H9 (cell line): ENCODE results near the gene CUEDC1. TPM values are rescaled to one million over a fixed set of nuclear protein-coding genes. Genes with fewer than 3 reads are reported as not detected.
A peak's percentile ranks its signal among the peaks of the same experiment; 100 is the strongest.

Experiments
- DNase-seq: peaks from one replicate; pipeline ENCODE4 v3.0.0-alpha.2; 2017
- H2AFZ ChIP-seq: one replicate; pipeline ENCODE4 v1.6.1; 2013; ENCODE audit warnings: mild to moderate bottlenecking, low read length, control low read depth, moderate library complexity
- H2AK5ac ChIP-seq: 2 replicates; pipeline ENCODE4 v1.6.1; 2013; ENCODE audit warnings: low read length, control low read depth, mixed read lengths; ENCODE audit not compliant: insufficient read length
- H2BK120ac ChIP-seq: one replicate; pipeline ENCODE4 v1.6.1; 2013; ENCODE audit warnings: low read depth, mild to moderate bottlenecking, low read length, control low read depth, inconsistent platforms; ENCODE audit not compliant: poor library complexity, severe bottlenecking
- H2BK12ac ChIP-seq: 2 replicates; pipeline ENCODE4 v1.6.1; 2013; ENCODE audit warnings: low read length, control low read depth, mixed read lengths, low read depth; ENCODE audit not compliant: insufficient read length
- H2BK15ac ChIP-seq: 2 replicates; pipeline ENCODE4 v1.6.1; 2013; ENCODE audit warnings: low read depth, low read length, control low read depth
- H2BK20ac ChIP-seq: one replicate; pipeline ENCODE4 v1.6.1; 2013; ENCODE audit warnings: low read depth, mild to moderate bottlenecking, low read length, control low read depth, inconsistent platforms; ENCODE audit not compliant: poor library complexity, severe bottlenecking
- H2BK5ac ChIP-seq: 2 replicates; pipeline ENCODE4 v1.6.1; 2013; ENCODE audit warnings: low read length, control low read depth, mixed read lengths; ENCODE audit not compliant: insufficient read length
- H3K14ac ChIP-seq: 2 replicates; pipeline ENCODE4 v1.6.1; 2013; ENCODE audit warnings: low read length, control low read depth; ENCODE audit not compliant: insufficient read depth
- H3K18ac ChIP-seq: 2 replicates; pipeline ENCODE4 v1.6.1; 2013; ENCODE audit warnings: low read depth, mild to moderate bottlenecking, mixed read lengths, low read length, control low read depth; ENCODE audit not compliant: insufficient read length
- H3K23ac ChIP-seq: 2 replicates; pipeline ENCODE4 v1.6.1; 2013; ENCODE audit warnings: low read length, control low read depth, mixed read lengths, low read depth; ENCODE audit not compliant: insufficient read length
- H3K23me2 ChIP-seq: 2 replicates; pipeline ENCODE4 v1.6.1; 2013; ENCODE audit warnings: low read depth, mild to moderate bottlenecking, mixed read lengths, low read length, control low read depth; ENCODE audit not compliant: insufficient read length, poor library complexity, severe bottlenecking
- H3K27ac ChIP-seq: 2 replicates; pipeline ENCODE4 v1.5.1; 2013; ENCODE audit warnings: low read length, control low read depth, mixed read lengths, low read depth; ENCODE audit not compliant: insufficient read length
- H3K27me3 ChIP-seq: 2 replicates; pipeline ENCODE4 v1.6.1; 2013; ENCODE audit warnings: low read length, control low read depth, inconsistent platforms; ENCODE audit not compliant: insufficient read depth
- H3K4ac ChIP-seq: 2 replicates; pipeline ENCODE4 v1.6.1; 2013; ENCODE audit warnings: low read depth, mild to moderate bottlenecking, control low read depth, inconsistent platforms, low read length, moderate library complexity
- H3K4me1 ChIP-seq: 2 replicates; pipeline ENCODE4 v1.6.1; 2013; ENCODE audit warnings: low read length, control low read depth, inconsistent platforms; ENCODE audit not compliant: insufficient read depth
- H3K4me2 ChIP-seq: 2 replicates; pipeline ENCODE4 v1.6.1; 2013; ENCODE audit warnings: low read length, control low read depth, mixed read lengths; ENCODE audit not compliant: insufficient read length, insufficient read depth
- H3K56ac ChIP-seq: 2 replicates; pipeline ENCODE4 v1.6.1; 2013; ENCODE audit warnings: low read depth, mild to moderate bottlenecking, mixed read lengths, low read length, control low read depth; ENCODE audit not compliant: insufficient read length
- H3K79me1 ChIP-seq: 2 replicates; pipeline ENCODE4 v1.6.1; 2013; ENCODE audit warnings: low read depth, mild to moderate bottlenecking, moderate library complexity, low read length, control low read depth, inconsistent platforms; ENCODE audit not compliant: insufficient read depth, poor library complexity, severe bottlenecking
- H3K79me2 ChIP-seq: 2 replicates; pipeline ENCODE4 v1.6.1; 2013; ENCODE audit warnings: low read length, control low read depth, inconsistent platforms; ENCODE audit not compliant: insufficient read depth
- H3K9ac ChIP-seq: 2 replicates; pipeline ENCODE4 v1.6.1; 2013; ENCODE audit warnings: low read length, control low read depth, mixed read lengths; ENCODE audit not compliant: insufficient read length; ENCODE audit errors: extremely low read depth
- H3K9me3 ChIP-seq: one replicate; pipeline ENCODE4 v1.6.1; 2013; ENCODE audit warnings: low read depth, low read length, inconsistent platforms; ENCODE audit not compliant: control insufficient read depth
- H3T11ph ChIP-seq: one replicate; pipeline ENCODE4 v1.6.1; 2013; ENCODE audit warnings: mild to moderate bottlenecking, low read length, control low read depth, inconsistent platforms
- H4K20me1 ChIP-seq: one replicate; pipeline ENCODE4 v1.6.1; 2013; ENCODE audit not compliant: control insufficient read depth, insufficient read length, insufficient read depth
- H4K5ac ChIP-seq: 2 replicates; pipeline ENCODE4 v1.6.1; 2013; ENCODE audit warnings: low read depth, mild to moderate bottlenecking, mixed read lengths, low read length, control low read depth; ENCODE audit not compliant: insufficient read length
- H4K8ac ChIP-seq: replicated peaks from 2 replicates; pipeline ENCODE4 v1.6.1; 2013; ENCODE audit warnings: low read length, control low read depth, mixed read lengths, low read depth; ENCODE audit not compliant: insufficient read length
- H4K91ac ChIP-seq: 2 replicates; pipeline ENCODE4 v1.6.1; 2013; ENCODE audit warnings: low read depth, mild to moderate bottlenecking, moderate library complexity, mixed read lengths, low read length, control low read depth; ENCODE audit not compliant: insufficient read length
- H3K27ac Mint-ChIP-seq, 3 experiments: 2 replicates in 2 of 3; 3 replicates in 1 of 3; pipeline ENCODE4 v1.8.0; 2020 to 2021; ENCODE audit warnings: mixed read lengths in 3 of 3, mild to moderate bottlenecking in 1 of 3, moderate library complexity in 1 of 3
- H3K27me3 Mint-ChIP-seq: 2 replicates; pipeline ENCODE4 v1.8.0; 2021; ENCODE audit warnings: low read depth, mild to moderate bottlenecking, moderate library complexity, mixed read lengths
- H3K36me3 Mint-ChIP-seq, 3 experiments: 2 replicates in 2 of 3; 3 replicates in 1 of 3; pipeline ENCODE4 v1.8.0; 2020 to 2021; ENCODE audit warnings: low read depth in 3 of 3, mixed read lengths in 3 of 3; ENCODE audit not compliant: insufficient read depth in 1 of 3
- H3K4me1 Mint-ChIP-seq, 2 experiments: 2 replicates each; pipeline ENCODE4 v1.8.0; 2020; ENCODE audit warnings: mixed read lengths in 2 of 2
- H3K4me3 Mint-ChIP-seq, 2 experiments: 2 replicates in 1 of 2; 3 replicates in 1 of 2; pipeline ENCODE4 v1.8.0; 2020 to 2021; ENCODE audit warnings: mild to moderate bottlenecking in 2 of 2, mixed read lengths in 2 of 2, moderate library complexity in 1 of 2
- H3K9me3 Mint-ChIP-seq, 2 experiments: 2 replicates in 1 of 2; 3 replicates in 1 of 2; pipeline ENCODE4 v1.8.0; 2020; ENCODE audit warnings: mild to moderate bottlenecking in 2 of 2, mixed read lengths in 2 of 2, moderate library complexity in 1 of 2
- CTCF ChIP-seq: fragments of 200-600 bp; sonication (generic); conservative IDR thresholded peaks from 3 replicates; pipeline ENCODE4 v1.8.0; 2021; ENCODE audit warnings: antibody characterized with exemption, mild to moderate bottlenecking
- WGBS: extraction: QIAGEN DNeasy Blood & Tissue Kit; methylation state at CpG from one replicate; pipeline ENCODE4 v1.1.7; 2013; ENCODE audit warnings: missing lambda C conversion rate, low lambda C conversion rate, mixed read lengths; ENCODE audit not compliant: insufficient read length; ENCODE audit errors: extremely low coverage; 5-methylcytosine and 5-hydroxymethylcytosine counted together
- total RNA-seq: library from RNA; stranded (reverse); gene quantifications from 2 replicates; pipeline ENCODE4 v1.2.1, GENCODE V29; 2021

The CUEDC1 gene
- total RNA-seq, 1 experiment from 2014 or later = 7.3 TPM

- no peak overlapping the region for H2BK120ac ChIP-seq
- H3K36me3 Mint-ChIP-seq = no peaks in the 10 kb centered on the region
Observed at GRCh38 chr17:57913575-57914272, 41.5 kb downstream of the CUEDC1 start.

More at GRCh38 chr17:57913575-57914272, 41.5 kb downstream of the CUEDC1 start:
- Histone ChIP-seq H3K14ac (no peak overlapping the region), H2AFZ (no peak overlapping the region), H3K18ac (no peak overlapping the region), H2AK5ac (no peak overlapping the region), H3K79me2 (no peaks in the 10 kb centered on the region), H2BK20ac (no peak overlapping the region), H3K4me2 (no peak overlapping the region), H2BK5ac (no peak overlapping the region), H4K91ac (no peak overlapping the region), H3K4me1 (peaks cover 12% of the 10 kb centered on the region; the same call in 1 of the 2 replicates), H3K9ac (no peak overlapping the region), H3K23me2 (no peaks in the 10 kb centered on the region), H3K27ac (no peak overlapping the region), H2BK15ac (no peak overlapping the region), H4K20me1 (no peaks in the 10 kb centered on the region), H3K27me3 (no peaks in the 10 kb centered on the region), H4K8ac (no peak overlapping the region), H3K23ac (no peak overlapping the region), H3K9me3 (no peaks in the 10 kb centered on the region), H3K4ac (no peak overlapping the region), H3K56ac (no peak overlapping the region), H3K79me1 (no peaks in the 10 kb centered on the region), H4K5ac (no peak overlapping the region), H2BK12ac (no peak overlapping the region), H3T11ph (no peak overlapping the region)
- TF ChIP-seq CTCF = no peak
- Mint-ChIP-seq H3K27ac (peak overlapping the region in 2 of 3 experiments; percentile 21 to 61; a peak in 2 of 7 replicates), H3K4me3 (no peak overlapping the region), H3K4me1 (peaks cover 78 to 85% of the 10 kb centered on the region in 2 experiments), H3K27me3 (peaks cover 3% of the 10 kb centered on the region; the same call in 1 of the 2 replicates), H3K9me3 (no peaks in the 10 kb centered on the region)
- no peak for DNase-seq
- no CpG with 5 or more reads among the region's 7 CpGs for WGBS
